Endodermal cell (in vitro differentiated cells): ENCODE data around the gene DDX39A. TPM values are rescaled to one million over a fixed set of nuclear protein-coding genes. Genes with fewer than 3 reads are reported as not detected.
"Not testable (repeated sequence)": the region's sequence is repeated elsewhere in the genome, so short reads cannot be mapped to it uniquely, and the experiment has no call there.

Experiments used
- DNase-seq: peaks from one replicate; pipeline ENCODE4 v3.0.0-alpha.2; 2017
- H3K27ac ChIP-seq: 2 replicates; pipeline ENCODE4 v1.5.1; 2013; ENCODE audit warnings: mild to moderate bottlenecking, low read depth, low read length, moderate library complexity
- H3K27me3 ChIP-seq: 2 replicates; pipeline ENCODE4 v1.6.1; 2013; ENCODE audit warnings: mild to moderate bottlenecking, low read length, moderate library complexity; ENCODE audit not compliant: insufficient read depth, control insufficient read depth, poor library complexity, severe bottlenecking
- H3K36me3 ChIP-seq: 2 replicates; pipeline ENCODE4 v1.7.0; 2013; ENCODE audit warnings: mild to moderate bottlenecking, low read length, moderate library complexity; ENCODE audit not compliant: control insufficient read depth, insufficient read depth
- H3K4me1 ChIP-seq: one replicate; pipeline ENCODE4 v1.7.0; 2013; ENCODE audit warnings: low read length; ENCODE audit not compliant: control insufficient read depth, insufficient read depth
- H3K4me3 ChIP-seq: 2 replicates; pipeline ENCODE4 v1.5.1; 2013; ENCODE audit warnings: mild to moderate bottlenecking, low read length, moderate library complexity
- H3K9ac ChIP-seq: 2 replicates; pipeline ENCODE4 v1.6.1; 2013; ENCODE audit warnings: mild to moderate bottlenecking, low read length, moderate library complexity; ENCODE audit not compliant: poor library complexity, severe bottlenecking; ENCODE audit errors: extremely low read depth
- H3K9me3 ChIP-seq: 2 replicates; pipeline ENCODE4 v1.6.1; 2013; ENCODE audit warnings: mild to moderate bottlenecking, low read length, moderate library complexity; ENCODE audit not compliant: control insufficient read depth
- H3K27ac Mint-ChIP-seq: 2 replicates; pipeline ENCODE4 v1.8.0; 2020; ENCODE audit warnings: mixed read lengths
- H3K27me3 Mint-ChIP-seq: 2 replicates; pipeline ENCODE4 v1.8.0; 2021; ENCODE audit warnings: mild to moderate bottlenecking, mixed read lengths; ENCODE audit not compliant: insufficient read depth
- H3K36me3 Mint-ChIP-seq: 2 replicates; pipeline ENCODE4 v1.8.0; 2020; ENCODE audit warnings: low read depth, mixed read lengths
- H3K4me1 Mint-ChIP-seq: 2 replicates; pipeline ENCODE4 v1.8.0; 2020; ENCODE audit warnings: mixed read lengths
- H3K4me3 Mint-ChIP-seq: 2 replicates; pipeline ENCODE4 v1.8.0; 2020; ENCODE audit warnings: mild to moderate bottlenecking, moderate library complexity, mixed read lengths
- H3K9me3 Mint-ChIP-seq: 2 replicates; pipeline ENCODE4 v1.8.0; 2020; ENCODE audit warnings: mild to moderate bottlenecking, mixed read lengths
- WGBS, 2 experiments: methylation state at CpG; one replicate each; pipeline versions ENCODE4 v1.1.5 to v1.1.7; 2013; ENCODE audit warnings: missing lambda C conversion rate in 2 of 2, mixed read lengths in 1 of 2; ENCODE audit not compliant: insufficient coverage in 1 of 2, insufficient read length in 1 of 2; 5-methylcytosine and 5-hydroxymethylcytosine counted together
- total RNA-seq, 2 donors: library from RNA; stranded (reverse); fragmentation: NEBNext Ultra II Directional in 1 of 2; extraction: Animal tissue kit (Norgen Biotek cat#: 25700) in 1 of 2; gene quantifications; 2 replicates in 1 of 2; 3 replicates in 1 of 2; pipeline ENCODE4 v1.2.1, GENCODE V29; 2021
- TF ChIP-seq, protein P1 (sequence below): fragments of 200-600 bp; sonication (generic); conservative IDR thresholded peaks from 2 replicates; pipeline ENCODE4 v1.5.0; 2021; ENCODE audit warnings: antibody characterized with exemption, mild to moderate bottlenecking

DDX39A gene
- total RNA-seq, 2 donors from 2014 or later = 82.5 to 86.1 TPM

DNA sequence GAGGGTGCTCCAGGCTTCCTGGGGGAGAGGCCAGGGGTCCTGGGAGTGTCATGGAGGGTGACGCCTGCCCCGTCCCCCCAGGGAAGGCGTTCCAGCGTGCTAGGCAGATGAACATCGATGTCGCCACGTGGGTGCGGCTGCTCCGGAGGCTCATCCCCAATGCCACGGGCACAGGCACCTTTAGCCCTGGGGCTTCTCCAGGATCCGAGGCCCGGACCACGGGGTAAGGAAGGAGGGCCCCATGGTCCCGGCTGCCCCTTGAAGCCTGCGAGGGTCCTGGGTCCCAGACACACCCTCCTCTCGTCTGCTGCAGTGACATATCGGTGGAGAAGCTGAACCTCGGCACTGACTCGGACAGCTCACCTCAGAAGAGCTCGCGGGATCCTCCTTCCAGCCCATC, 44.6 kb upstream of the DDX39A start:
- H3K4me1 Mint-ChIP-seq = no peaks in the 10 kb centered on the region

DNA sequence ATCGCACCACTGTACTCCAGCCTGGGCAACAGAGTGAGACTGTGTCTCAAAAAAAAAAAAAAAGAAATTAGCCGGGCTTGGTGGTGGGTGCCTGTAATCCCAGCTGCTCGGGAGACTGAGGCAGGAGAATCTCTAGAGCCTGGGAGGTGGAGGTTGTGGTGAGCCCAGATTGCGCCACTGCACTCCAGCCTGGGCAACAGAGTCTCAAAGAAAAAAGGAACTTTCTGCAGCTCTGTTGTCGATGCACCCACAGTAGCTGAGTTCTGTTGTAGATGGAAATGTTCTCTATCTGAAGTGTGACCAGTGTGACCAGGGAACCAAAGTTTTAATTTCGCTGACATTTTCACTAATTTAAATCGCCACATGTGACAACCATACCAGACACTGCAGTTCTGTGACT, 43.3 kb upstream of the DDX39A start:
- WGBS, 2 experiments = 92% methylated on average over 3 to 7 of the region's 7 CpGs
- H3K36me3 Mint-ChIP-seq = peaks cover 65% of the 10 kb centered on the region
- not testable (repeated sequence) for H3K4me3 Mint-ChIP-seq, H3K4me1 ChIP-seq, H3K4me1 Mint-ChIP-seq, H3K27ac Mint-ChIP-seq, H3K4me3 ChIP-seq, H3K9ac ChIP-seq, H3K27me3 ChIP-seq, DNase-seq, H3K9me3 ChIP-seq, H3K27me3 Mint-ChIP-seq, H3K9me3 Mint-ChIP-seq, H3K27ac ChIP-seq
- peaks cover 39% of the 10 kb centered on the region for H3K36me3 ChIP-seq

More for the DNA sequence above, 44.6 kb upstream of the DDX39A start:
- H3K27ac Mint-ChIP-seq = no peak overlapping the region
- H3K36me3 Mint-ChIP-seq = peaks cover 67% of the 10 kb centered on the region
- H3K27me3 Mint-ChIP-seq = no peaks in the 10 kb centered on the region
- Histone ChIP-seq H3K27ac (no peak overlapping the region), H3K27me3 (no peaks in the 10 kb centered on the region), H3K9me3 (no peaks in the 10 kb centered on the region), H3K36me3 (peaks cover 44% of the 10 kb centered on the region), H3K9ac (no peak overlapping the region), H3K4me1 (no peaks in the 10 kb centered on the region), H3K4me3 (no peak overlapping the region)
- 97 to 98% methylated on average over 15 to 21 of the region's 21 CpGs for WGBS, 2 experiments
- TF ChIP-seq, protein P1, sequence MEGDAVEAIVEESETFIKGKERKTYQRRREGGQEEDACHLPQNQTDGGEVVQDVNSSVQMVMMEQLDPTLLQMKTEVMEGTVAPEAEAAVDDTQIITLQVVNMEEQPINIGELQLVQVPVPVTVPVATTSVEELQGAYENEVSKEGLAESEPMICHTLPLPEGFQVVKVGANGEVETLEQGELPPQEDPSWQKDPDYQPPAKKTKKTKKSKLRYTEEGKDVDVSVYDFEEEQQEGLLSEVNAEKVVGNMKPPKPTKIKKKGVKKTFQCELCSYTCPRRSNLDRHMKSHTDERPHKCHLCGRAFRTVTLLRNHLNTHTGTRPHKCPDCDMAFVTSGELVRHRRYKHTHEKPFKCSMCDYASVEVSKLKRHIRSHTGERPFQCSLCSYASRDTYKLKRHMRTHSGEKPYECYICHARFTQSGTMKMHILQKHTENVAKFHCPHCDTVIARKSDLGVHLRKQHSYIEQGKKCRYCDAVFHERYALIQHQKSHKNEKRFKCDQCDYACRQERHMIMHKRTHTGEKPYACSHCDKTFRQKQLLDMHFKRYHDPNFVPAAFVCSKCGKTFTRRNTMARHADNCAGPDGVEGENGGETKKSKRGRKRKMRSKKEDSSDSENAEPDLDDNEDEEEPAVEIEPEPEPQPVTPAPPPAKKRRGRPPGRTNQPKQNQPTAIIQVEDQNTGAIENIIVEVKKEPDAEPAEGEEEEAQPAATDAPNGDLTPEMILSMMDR = no peak
- H3K9me3 Mint-ChIP-seq = no peaks in the 10 kb centered on the region
- no peak overlapping the region for H3K4me3 Mint-ChIP-seq
- DNase-seq = no peak

DNA sequence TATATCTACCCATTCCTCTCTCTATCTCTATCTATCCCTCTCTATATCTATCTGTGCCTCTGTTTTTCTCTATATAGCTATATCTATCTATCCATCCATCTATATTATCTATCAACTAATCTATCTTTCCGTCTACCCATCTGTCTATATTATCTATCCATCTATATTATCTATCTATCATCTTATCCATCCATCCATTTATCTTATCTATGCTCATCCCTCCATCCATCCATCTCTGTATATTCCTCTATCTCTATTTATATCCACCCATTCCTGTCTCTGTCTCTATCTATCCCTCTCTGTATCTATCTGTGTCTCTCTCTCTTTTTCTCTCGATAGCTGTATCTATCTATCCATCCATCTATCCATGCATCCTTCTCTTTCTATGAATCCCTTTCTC, 41.8 kb upstream of the DDX39A start:
- H3K4me1 Mint-ChIP-seq = no peaks in the 10 kb centered on the region

More for the DNA sequence above, 41.8 kb upstream of the DDX39A start:
- Histone ChIP-seq H3K27me3 (no peaks in the 10 kb centered on the region), H3K27ac (no peak overlapping the region), H3K9ac (no peak overlapping the region), H3K36me3 (peaks cover 37% of the 10 kb centered on the region), H3K4me3 (no peak overlapping the region), H3K9me3 (no peaks in the 10 kb centered on the region), H3K4me1 (no peaks in the 10 kb centered on the region)
- DNase-seq = no peak
- no peaks in the 10 kb centered on the region for H3K9me3 Mint-ChIP-seq
- H3K27me3 Mint-ChIP-seq = no peaks in the 10 kb centered on the region
- H3K27ac Mint-ChIP-seq = no peak overlapping the region
- no peak overlapping the region for H3K4me3 Mint-ChIP-seq
- TF ChIP-seq, protein P1 = no peak
- 96 to 97% methylated on average over 2 of the region's 2 CpGs for WGBS, 2 experiments
- peaks cover 59% of the 10 kb centered on the region for H3K36me3 Mint-ChIP-seq
